Measurements from ENCODE around the gene SMOC1.

GRCh38 chr14:69845050-69845581 lies 34.1 kb upstream of the SMOC1 start:
- TF ChIP-seq EZH2 (IDR thresholded peaks at IDR 0.05; ENCODE audit: insufficient read depth, poor library complexity, severe bottlenecking) (no peak), EZH2phosphoT487 (IDR thresholded peaks at IDR 0.05; ENCODE audit: insufficient read depth, low read depth) (no peak)

Measured in GM23248 (cell line).